ENCODE measurements around the gene DMRT1.
A peak's percentile ranks its signal among the peaks of the same experiment; 100 is the strongest.
"Not testable (repeated sequence)": the region's sequence is repeated elsewhere in the genome, so short reads cannot be mapped to it uniquely, and the experiment has no call there.

DMRT1 gene

DNA sequence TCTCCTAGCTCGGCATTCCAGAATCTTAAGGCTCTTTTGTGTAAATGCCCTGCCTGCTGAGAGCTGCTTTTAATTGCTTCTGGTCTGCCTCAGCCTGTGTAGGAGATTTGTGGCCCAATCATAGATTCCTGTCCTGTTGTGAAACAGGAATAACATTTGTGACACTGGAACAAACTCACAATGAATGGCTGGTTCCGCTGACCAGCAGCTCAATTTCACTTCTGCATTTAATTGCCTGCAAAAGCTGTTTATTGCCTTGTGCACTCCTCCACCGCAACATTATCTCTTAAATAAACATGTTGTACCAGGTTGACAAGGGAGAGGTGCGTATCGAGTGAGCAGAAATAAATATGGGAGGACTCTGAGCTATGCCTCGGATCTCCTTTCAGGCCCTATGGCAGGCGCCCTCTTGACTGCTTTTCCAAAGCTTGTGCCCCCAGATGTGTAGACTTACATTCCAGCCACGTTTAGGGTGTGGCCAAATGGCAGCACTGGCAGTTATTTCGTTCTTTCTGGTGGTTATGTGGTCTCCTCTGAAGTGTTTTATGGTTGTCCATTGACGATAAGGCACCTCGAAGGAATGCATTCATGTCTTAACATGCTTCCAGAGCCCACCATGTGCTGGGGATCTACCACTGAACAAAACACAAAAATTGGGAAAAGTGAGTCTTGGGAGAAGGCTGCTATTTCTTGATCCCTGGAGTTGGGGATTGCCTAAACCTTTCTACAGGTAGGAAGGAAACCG, 58.1 kb downstream of the DMRT1 start:
- peak; percentile 69 for DNase-seq (ENCODE audit: low read depth)
- no peak overlapping the region for H3K4me3 ChIP-seq (ENCODE audit: low read depth, low read length)
- TF ChIP-seq, protein P1, sequence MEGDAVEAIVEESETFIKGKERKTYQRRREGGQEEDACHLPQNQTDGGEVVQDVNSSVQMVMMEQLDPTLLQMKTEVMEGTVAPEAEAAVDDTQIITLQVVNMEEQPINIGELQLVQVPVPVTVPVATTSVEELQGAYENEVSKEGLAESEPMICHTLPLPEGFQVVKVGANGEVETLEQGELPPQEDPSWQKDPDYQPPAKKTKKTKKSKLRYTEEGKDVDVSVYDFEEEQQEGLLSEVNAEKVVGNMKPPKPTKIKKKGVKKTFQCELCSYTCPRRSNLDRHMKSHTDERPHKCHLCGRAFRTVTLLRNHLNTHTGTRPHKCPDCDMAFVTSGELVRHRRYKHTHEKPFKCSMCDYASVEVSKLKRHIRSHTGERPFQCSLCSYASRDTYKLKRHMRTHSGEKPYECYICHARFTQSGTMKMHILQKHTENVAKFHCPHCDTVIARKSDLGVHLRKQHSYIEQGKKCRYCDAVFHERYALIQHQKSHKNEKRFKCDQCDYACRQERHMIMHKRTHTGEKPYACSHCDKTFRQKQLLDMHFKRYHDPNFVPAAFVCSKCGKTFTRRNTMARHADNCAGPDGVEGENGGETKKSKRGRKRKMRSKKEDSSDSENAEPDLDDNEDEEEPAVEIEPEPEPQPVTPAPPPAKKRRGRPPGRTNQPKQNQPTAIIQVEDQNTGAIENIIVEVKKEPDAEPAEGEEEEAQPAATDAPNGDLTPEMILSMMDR (IDR thresholded peaks at IDR 0.05; ENCODE audit: control insufficient read depth, extremely low read depth, insufficient read depth): no peak

DNA sequence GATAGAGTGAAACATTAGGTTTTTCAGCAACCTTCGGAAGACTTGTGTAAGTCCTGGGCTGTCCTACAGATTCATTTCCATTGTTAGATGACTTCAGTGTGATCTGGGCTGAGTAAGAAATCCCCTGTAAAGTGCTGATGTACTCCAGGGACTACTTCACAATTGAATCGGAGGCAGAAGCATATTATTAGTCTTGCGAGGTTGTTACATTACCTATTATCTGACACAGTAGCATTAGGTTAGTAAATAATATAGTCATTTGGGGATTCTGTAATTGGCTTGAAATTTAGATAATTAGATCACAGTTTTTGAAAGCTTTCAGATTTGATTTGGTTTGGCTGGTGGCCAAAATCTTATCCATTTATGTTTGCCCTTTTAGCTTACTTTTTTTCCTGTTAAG, 62.4 kb downstream of the DMRT1 start:
- no peak for DNase-seq (ENCODE audit: low read depth)
- no peak overlapping the region for H3K4me3 ChIP-seq (ENCODE audit: low read depth, low read length)
- TF ChIP-seq, protein P1 (IDR thresholded peaks at IDR 0.05; ENCODE audit: control insufficient read depth, extremely low read depth, insufficient read depth): no peak

- H3K4me3 ChIP-seq (ENCODE audit: low read depth, low read length): no peak overlapping the region
- no peak for DNase-seq (ENCODE audit: low read depth)
- TF ChIP-seq, protein P1 (IDR thresholded peaks at IDR 0.05; ENCODE audit: control insufficient read depth, extremely low read depth, insufficient read depth): no peak
These were observed 64.4 kb downstream of the DMRT1 start for GRCh38 chr9:905906-906305.

DNA sequence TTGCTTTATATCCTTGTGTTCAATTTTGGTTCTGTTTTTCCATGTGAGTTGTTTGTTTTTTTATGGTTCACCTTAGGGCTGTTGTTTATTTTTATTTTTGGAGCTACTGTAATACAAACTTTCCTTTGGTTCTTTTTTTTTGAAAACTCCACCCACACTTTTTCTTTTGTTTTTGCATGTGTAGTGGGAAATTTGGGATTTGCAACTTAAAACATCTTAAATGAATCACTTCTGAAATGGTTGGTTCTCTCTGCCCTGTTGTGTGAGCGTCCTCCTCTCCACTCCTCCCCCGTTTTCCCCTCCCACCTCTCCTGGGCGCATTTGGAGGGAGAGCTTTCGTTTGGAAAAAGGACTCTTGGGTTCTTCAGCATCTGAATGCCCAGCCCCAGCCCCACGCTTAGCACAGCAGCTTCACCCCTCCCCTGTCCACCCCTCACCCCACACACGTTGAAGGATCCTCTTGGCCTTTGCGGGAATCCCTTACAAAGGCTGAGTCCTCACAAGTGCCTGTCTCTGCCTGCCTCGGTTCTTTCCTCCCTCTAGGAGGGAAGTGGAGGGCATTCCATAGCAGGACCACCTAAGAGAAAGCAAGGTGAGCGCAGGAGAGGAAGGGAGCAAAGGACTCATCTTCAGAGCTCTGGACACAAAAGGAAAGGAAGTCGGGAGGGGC, 67.2 kb downstream of the DMRT1 start:
- DNase-seq (ENCODE audit: low read depth): no peak
- no peak overlapping the region for H3K4me3 ChIP-seq (ENCODE audit: low read depth, low read length)
- TF ChIP-seq, protein P1 (IDR thresholded peaks at IDR 0.05; ENCODE audit: control insufficient read depth, extremely low read depth, insufficient read depth): no peak

DNA sequence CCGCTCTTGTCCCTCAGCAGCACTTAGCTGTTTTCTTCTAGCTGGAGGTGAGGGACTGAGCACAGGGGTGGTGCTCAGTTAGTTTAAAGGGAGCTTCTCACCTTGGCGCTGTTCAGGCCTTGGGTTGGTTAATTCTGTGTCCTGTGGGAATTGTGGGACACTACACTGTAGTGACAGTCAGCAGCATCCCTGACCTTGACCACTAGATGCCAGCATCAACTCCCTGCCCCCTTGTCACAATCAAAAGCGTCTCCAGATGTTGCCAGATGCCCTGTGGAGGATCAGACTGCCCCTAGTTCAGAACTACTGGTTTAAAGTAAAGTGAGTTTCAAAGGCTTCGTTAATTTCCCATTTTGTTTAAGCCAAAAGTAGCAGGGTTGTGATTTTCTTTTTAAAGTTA, 69.5 kb downstream of the DMRT1 start:
- no peak overlapping the region for H3K4me3 ChIP-seq (ENCODE audit: low read depth, low read length)
- TF ChIP-seq, protein P1 (IDR thresholded peaks at IDR 0.05; ENCODE audit: control insufficient read depth, extremely low read depth, insufficient read depth): peak; percentile 40; the same call in 1 of the 2 replicates
- DNase-seq (ENCODE audit: low read depth): no peak

DNA sequence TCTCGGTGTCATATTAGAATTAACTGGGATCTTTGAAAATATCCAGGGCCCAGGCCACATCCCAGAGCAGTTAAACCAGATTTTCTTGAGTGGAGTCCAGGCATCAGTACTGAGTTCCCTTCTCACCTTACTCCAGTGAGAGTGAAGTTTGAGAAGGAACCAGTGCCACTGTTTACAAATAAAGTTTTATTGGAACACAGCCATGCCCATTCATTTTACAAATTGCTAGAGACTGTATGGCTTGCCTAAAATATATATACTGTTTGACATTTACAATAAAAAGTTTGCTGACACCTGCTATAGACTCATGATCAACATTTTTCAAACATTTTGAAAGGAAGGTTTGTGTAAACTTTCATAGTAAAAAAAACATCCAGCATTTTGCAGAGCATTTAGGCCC, 71.3 kb downstream of the DMRT1 start:
- TF ChIP-seq, protein P1 (IDR thresholded peaks at IDR 0.05; ENCODE audit: control insufficient read depth, extremely low read depth, insufficient read depth): no peak
- DNase-seq (ENCODE audit: low read depth): peak; percentile 30
- no peak overlapping the region for H3K4me3 ChIP-seq (ENCODE audit: low read depth, low read length)

DNA sequence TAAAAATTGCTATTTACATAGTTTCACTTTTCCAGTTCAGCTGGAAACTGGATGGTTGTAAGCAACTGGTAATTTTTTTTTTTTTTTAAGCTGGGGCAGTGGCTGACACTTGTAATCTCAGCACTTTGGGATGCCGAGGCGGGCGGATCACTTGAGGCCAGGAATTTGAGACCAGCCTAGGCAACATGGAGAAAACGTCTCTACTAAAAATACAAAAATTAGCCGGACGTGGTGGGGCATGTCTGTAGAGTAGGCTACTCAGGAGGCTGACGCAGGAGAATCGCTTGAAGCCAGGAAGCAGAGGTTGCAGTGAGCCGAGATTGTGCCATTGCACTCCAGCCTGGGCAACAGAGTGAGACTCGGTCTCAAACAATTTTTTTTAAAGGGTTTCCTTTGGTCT, 72.0 kb downstream of the DMRT1 start:
- not testable (repeated sequence) for H3K4me3 ChIP-seq (ENCODE audit: low read depth, low read length); DNase-seq (ENCODE audit: low read depth)
